Measurements from ENCODE around the gene KRTCAP3.
A peak's percentile ranks its signal among the peaks of the same experiment; 100 is the strongest.

DNA sequence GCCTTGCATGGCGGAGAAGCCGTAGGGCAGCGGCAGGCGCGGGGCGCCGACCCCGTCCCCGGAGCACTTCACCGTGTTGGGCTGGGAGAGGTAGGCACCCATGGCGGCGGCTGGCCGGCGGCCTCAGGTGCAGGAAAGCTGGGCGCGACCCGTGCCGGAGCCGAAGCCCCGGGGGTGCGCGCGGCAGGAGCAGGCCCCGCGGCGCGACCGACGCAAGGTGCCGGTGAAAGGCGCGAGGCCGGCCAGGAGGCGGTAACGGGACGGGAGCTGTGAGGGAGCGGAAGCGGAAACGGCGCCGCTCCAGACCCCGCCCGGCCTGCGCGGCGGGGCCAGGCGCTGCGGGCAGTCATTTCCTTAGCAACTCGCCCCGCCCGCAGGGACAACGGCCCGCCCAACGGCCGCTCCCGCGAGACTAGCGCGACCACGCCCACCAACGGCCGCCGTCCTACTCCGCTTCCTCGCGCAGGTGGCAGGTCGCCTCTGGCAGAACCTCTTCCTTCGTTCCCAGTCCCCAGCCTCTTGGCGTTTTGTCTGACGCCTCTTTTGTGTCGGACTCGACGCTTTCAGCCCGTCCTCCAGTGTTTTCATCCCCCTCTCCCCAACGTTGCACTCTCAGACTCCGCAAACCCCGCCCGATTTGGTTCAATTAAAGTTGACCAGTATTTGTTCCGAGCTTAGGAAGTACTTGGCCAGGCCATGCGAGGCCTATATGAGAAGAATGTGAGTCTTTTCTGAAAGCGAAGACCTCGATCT, 32.7 kb upstream of the KRTCAP3 start, which contains the start of gene PPM1G:
- TF ChIP-seq POLR2A (IDR thresholded peaks at IDR 0.05), result peak; percentile 61 to 65
- TF ChIP-seq, protein P1, sequence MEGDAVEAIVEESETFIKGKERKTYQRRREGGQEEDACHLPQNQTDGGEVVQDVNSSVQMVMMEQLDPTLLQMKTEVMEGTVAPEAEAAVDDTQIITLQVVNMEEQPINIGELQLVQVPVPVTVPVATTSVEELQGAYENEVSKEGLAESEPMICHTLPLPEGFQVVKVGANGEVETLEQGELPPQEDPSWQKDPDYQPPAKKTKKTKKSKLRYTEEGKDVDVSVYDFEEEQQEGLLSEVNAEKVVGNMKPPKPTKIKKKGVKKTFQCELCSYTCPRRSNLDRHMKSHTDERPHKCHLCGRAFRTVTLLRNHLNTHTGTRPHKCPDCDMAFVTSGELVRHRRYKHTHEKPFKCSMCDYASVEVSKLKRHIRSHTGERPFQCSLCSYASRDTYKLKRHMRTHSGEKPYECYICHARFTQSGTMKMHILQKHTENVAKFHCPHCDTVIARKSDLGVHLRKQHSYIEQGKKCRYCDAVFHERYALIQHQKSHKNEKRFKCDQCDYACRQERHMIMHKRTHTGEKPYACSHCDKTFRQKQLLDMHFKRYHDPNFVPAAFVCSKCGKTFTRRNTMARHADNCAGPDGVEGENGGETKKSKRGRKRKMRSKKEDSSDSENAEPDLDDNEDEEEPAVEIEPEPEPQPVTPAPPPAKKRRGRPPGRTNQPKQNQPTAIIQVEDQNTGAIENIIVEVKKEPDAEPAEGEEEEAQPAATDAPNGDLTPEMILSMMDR (IDR thresholded peaks at IDR 0.05), result peak in 2 of 6 experiments; percentile 16 to 26

Measured in Peyer's patch (tissue), 4 donors.